IMR-90 (cell line): ENCODE data around the gene STAT5A. TPM values are rescaled to one million over a fixed set of nuclear protein-coding genes. Genes with fewer than 3 reads are reported as not detected.
A peak's percentile ranks its signal among the peaks of the same experiment; 100 is the strongest.

Experiments
- ATAC-seq: fragments of 200-7000 bp; cut with Tn5 transposase; 2 replicates; pipeline ENCODE4 v1.9.1; 2020; ENCODE audit warnings: low read depth, mild to moderate bottlenecking, moderate library complexity
- BruUV-seq: library from RNA; stranded (reverse); fragments of 400-500 nt; replicated peaks from 2 replicates; lab custom pipeline; 2021; lab: Mats Ljungman, UMichigan
- CTCF ChIA-PET: fragments of 300-600 bp; formaldehyde crosslinking; extraction: SDS; loops from one replicate; lab custom pipeline; 2021; ENCODE audit warnings: antibody characterized with exemption; lab: Yijun Ruan, JAX
- POLR2A ChIA-PET: fragments of 300-600 bp; sonication (Branson Sonifier 250); formaldehyde crosslinking; loops from one replicate; lab custom pipeline; 2022; ENCODE audit warnings: antibody characterized with exemption; ENCODE audit not compliant: unreplicated experiment; lab: Charles Lee
- DNase-seq: peaks from one replicate; pipeline ENCODE4 v3.0.0; 2013
- H2AFZ ChIP-seq: replicated peaks from 2 replicates; pipeline ENCODE3; 2013; ENCODE audit warnings: low read length, mild to moderate bottlenecking; ENCODE audit not compliant: poor library complexity
- H2AK5ac ChIP-seq: 2 replicates; pipeline ENCODE4 v1.6.1; 2013; ENCODE audit warnings: low read depth, low read length, inconsistent platforms
- H2AK9ac ChIP-seq: replicated peaks from 2 replicates; pipeline ENCODE3; 2013; ENCODE audit warnings: mild to moderate bottlenecking, low read depth, low read length, moderate library complexity; ENCODE audit not compliant: poor library complexity
- H2BK120ac ChIP-seq: 2 replicates; pipeline ENCODE4 v1.6.1; 2013; ENCODE audit warnings: low read depth, low read length, inconsistent platforms
- H2BK15ac ChIP-seq: 3 replicates; pipeline ENCODE4 v1.6.1; 2013; ENCODE audit warnings: low read depth, low read length, inconsistent platforms
- H2BK20ac ChIP-seq: 2 replicates; pipeline ENCODE4 v1.6.1; 2013; ENCODE audit warnings: low read depth, mild to moderate bottlenecking, inconsistent platforms, low read length, moderate library complexity
- H2BK5ac ChIP-seq: 2 replicates; pipeline ENCODE4 v1.6.1; 2013; ENCODE audit warnings: mild to moderate bottlenecking, low read depth, low read length, inconsistent platforms; ENCODE audit not compliant: poor library complexity, severe bottlenecking
- H3K14ac ChIP-seq: replicated peaks from 2 replicates; pipeline ENCODE4 v1.6.1; 2013; ENCODE audit warnings: low read depth, low read length, inconsistent platforms
- H3K18ac ChIP-seq: 2 replicates; pipeline ENCODE4 v1.6.1; 2013; ENCODE audit warnings: low read depth, low read length, control low read depth
- H3K23ac ChIP-seq: 2 replicates; pipeline ENCODE4 v1.6.1; 2013; ENCODE audit warnings: low read depth, low read length, inconsistent platforms
- H3K27ac ChIP-seq: 2 replicates; pipeline ENCODE4 v1.5.1; 2013; ENCODE audit warnings: mild to moderate bottlenecking, control low read depth, low read length; ENCODE audit not compliant: insufficient read depth
- H3K27me3 ChIP-seq: 2 replicates; pipeline ENCODE4 v1.6.1; 2013; ENCODE audit warnings: low read length; ENCODE audit not compliant: control insufficient read depth, insufficient read depth
- H3K36me3 ChIP-seq: 2 replicates; pipeline ENCODE4 v1.6.1; 2013; ENCODE audit warnings: low read length, mixed read lengths; ENCODE audit not compliant: control insufficient read depth, insufficient read depth
- H3K4ac ChIP-seq: 2 replicates; pipeline ENCODE4 v1.6.1; 2013; ENCODE audit warnings: low read depth, low read length, inconsistent platforms
- H3K4me1 ChIP-seq: 2 replicates; pipeline ENCODE4 v1.6.1; 2013; ENCODE audit warnings: low read length, mixed read lengths; ENCODE audit not compliant: control insufficient read depth, insufficient read depth
- H3K4me2 ChIP-seq: 2 replicates; pipeline ENCODE4 v1.6.1; 2013; ENCODE audit warnings: low read depth, mild to moderate bottlenecking, control low read depth, low read length, moderate library complexity
- H3K4me3 ChIP-seq: 2 replicates; pipeline ENCODE4 v1.5.1; 2013; ENCODE audit warnings: low read depth, mild to moderate bottlenecking, control low read depth, low read length, moderate library complexity; ENCODE audit not compliant: insufficient read depth
- H3K56ac ChIP-seq: 2 replicates; pipeline ENCODE4 v1.6.1; 2013; ENCODE audit warnings: low read length, inconsistent platforms; ENCODE audit not compliant: insufficient read depth; ENCODE audit errors: extremely low read depth
- H3K79me1 ChIP-seq, 2 experiments: 2 replicates each; pipeline ENCODE4 v1.6.1; 2013; ENCODE audit warnings: low read length in 2 of 2, inconsistent platforms in 1 of 2, low read depth in 1 of 2
- H3K9ac ChIP-seq: 2 replicates; pipeline ENCODE4 v1.6.1; 2013; ENCODE audit warnings: low read depth, low read length, control low read depth
- H3K9me1 ChIP-seq: 2 replicates; pipeline ENCODE4 v1.6.1; 2013; ENCODE audit warnings: low read length, inconsistent platforms; ENCODE audit not compliant: insufficient read depth
- H3K9me3 ChIP-seq: 2 replicates; pipeline ENCODE4 v1.6.1; 2013; ENCODE audit warnings: low read length; ENCODE audit not compliant: control insufficient read depth, insufficient read depth
- H4K20me1 ChIP-seq: 2 replicates; pipeline ENCODE4 v1.6.1; 2013; ENCODE audit warnings: low read length, inconsistent platforms; ENCODE audit not compliant: insufficient read depth
- H4K5ac ChIP-seq: 2 replicates; pipeline ENCODE4 v1.6.1; 2013; ENCODE audit warnings: mild to moderate bottlenecking, low read depth, low read length, control low read depth
- H4K8ac ChIP-seq, 2 experiments: 2 replicates each; pipeline ENCODE4 v1.6.1; 2013; ENCODE audit warnings: low read depth in 2 of 2, low read length in 2 of 2, control low read depth in 1 of 2, inconsistent platforms in 1 of 2
- H4K91ac ChIP-seq: 2 replicates; pipeline ENCODE4 v1.6.1; 2013; ENCODE audit warnings: low read depth, low read length, inconsistent platforms; ENCODE audit not compliant: insufficient read depth
- BHLHE40 ChIP-seq: fragments of 150-350 bp; IDR thresholded peaks from 2 replicates; pipeline ENCODE4 v1.6.1; 2016; ENCODE audit warnings: mild to moderate bottlenecking, low read depth, low read length
- CHD1 ChIP-seq: IDR thresholded peaks from 2 replicates; pipeline ENCODE4 v1.6.1; 2012; ENCODE audit warnings: low read depth, low read length, improper control_type of control experiment
- FOS ChIP-seq: fragments of 150-350 bp; IDR thresholded peaks from 2 replicates; pipeline ENCODE4 v1.6.1; 2016; ENCODE audit warnings: low read depth, low read length
- MAFK ChIP-seq: IDR thresholded peaks from 2 replicates; pipeline ENCODE4 v1.6.1; 2012; ENCODE audit warnings: low read depth, low read length, improper control_type of control experiment
- NFE2L2 ChIP-seq: fragments of 150-350 bp; IDR thresholded peaks from 2 replicates; pipeline ENCODE4 v1.6.1; 2016; ENCODE audit warnings: low read depth, mild to moderate bottlenecking, low read length
- POLR2A ChIP-seq: IDR thresholded peaks from 2 replicates; pipeline ENCODE4 v1.6.1; 2012; ENCODE audit warnings: mild to moderate bottlenecking, low read depth, low read length
- RAD21 ChIP-seq: IDR thresholded peaks from 2 replicates; pipeline ENCODE4 v1.6.1; 2012; ENCODE audit warnings: low read length, improper control_type of control experiment
- RCOR1 ChIP-seq: IDR thresholded peaks from 2 replicates; pipeline ENCODE4 v1.6.1; 2012; ENCODE audit warnings: mild to moderate bottlenecking, low read length, improper control_type of control experiment; ENCODE audit not compliant: insufficient replicate concordance
- RFX5 ChIP-seq: IDR thresholded peaks from 2 replicates; pipeline ENCODE4 v1.8.0; 2012; ENCODE audit warnings: low read depth, mild to moderate bottlenecking, low read length, moderate library complexity
- WGBS, 2 experiments: methylation state at CpG; one replicate each; pipeline versions ENCODE4 v1.1.5 to v1.1.7; 2013; ENCODE audit warnings: missing lambda C conversion rate in 2 of 2; ENCODE audit not compliant: insufficient read length in 1 of 2; ENCODE audit errors: extremely low coverage in 2 of 2; 5-methylcytosine and 5-hydroxymethylcytosine counted together
- dilution Hi-C: fragments of 300-500 bp; cut with HindIII; formaldehyde crosslinking; loops from one replicate; pipeline ENCODE4 v1.14.3; 2018; ENCODE audit warnings: low sequenced_read_pairs; ENCODE audit not compliant: unreplicated experiment
- in situ Hi-C: fragments of 300-500 bp; cut with MboI; formaldehyde crosslinking; loops from 3 replicates; pipeline ENCODE4 v1.14.3; 2019; ENCODE audit warnings: low sequenced_read_pairs, inconsistent platforms, mixed read lengths
- intact Hi-C: fragments of 100-400 bp; cut with micrococcal nuclease; formaldehyde crosslinking; loops from 2 replicates; pipeline ENCODE4 v1.10.0; 2022
- polyA plus RNA-seq, 3 experiments: library from polyadenylated mRNA; depleted of rRNA; stranded (reverse); fragments of >200 nt; gene quantifications; 2 replicates each; pipeline ENCODE4 v1.2.3, GENCODE V29; 2012; ENCODE audit warnings: low replicate concordance in 1 of 3
- total RNA-seq: library from RNA; depleted of rRNA; stranded (reverse); fragments of >200 nt; gene quantifications from 2 replicates; pipeline ENCODE4 v1.2.3, GENCODE V29; 2012
- TF ChIP-seq, protein P1 (sequence below): fragments of 150-350 bp; IDR thresholded peaks from 2 replicates; pipeline ENCODE4 v1.6.1; 2017; ENCODE audit warnings: mild to moderate bottlenecking, antibody characterized with exemption, low read length, low read depth
- TF ChIP-seq, protein P2 (sequence below): conservative IDR thresholded peaks from 2 replicates; pipeline ENCODE4 v1.5.1; 2012; ENCODE audit warnings: mild to moderate bottlenecking, low read depth, low read length, improper control_type of control experiment

The STAT5A gene
- total and polyA plus RNA-seq, 2 of the 4 experiments (the other 2 are of a cell fraction) = 1.3 to 1.4 TPM

DNA sequence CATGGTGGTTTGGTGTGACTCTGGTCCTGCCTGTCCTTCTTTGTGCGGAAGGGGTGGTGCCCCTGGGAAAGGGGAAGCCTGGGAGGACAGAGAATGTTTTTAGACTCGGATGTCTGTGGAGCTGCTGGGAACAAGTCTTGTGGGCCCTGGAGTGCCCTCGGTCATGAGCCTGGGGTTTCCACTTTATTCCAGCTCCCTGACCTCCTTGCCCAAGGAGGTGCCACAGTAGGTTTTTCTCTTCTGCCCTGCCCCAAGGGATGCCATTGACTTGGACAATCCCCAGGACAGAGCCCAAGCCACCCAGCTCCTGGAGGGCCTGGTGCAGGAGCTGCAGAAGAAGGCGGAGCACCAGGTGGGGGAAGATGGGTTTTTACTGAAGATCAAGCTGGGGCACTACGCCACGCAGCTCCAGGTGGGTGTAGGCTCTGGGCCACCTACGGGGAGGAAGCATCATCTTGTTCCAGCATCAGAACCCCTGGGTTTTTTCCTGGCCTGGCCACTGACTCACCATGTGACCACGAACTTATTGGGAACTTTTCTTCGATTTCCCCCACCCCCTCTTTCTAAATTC is 1.4 kb downstream of the STAT5A start:
- no peak overlapping the region for H3K9ac ChIP-seq
- no peak overlapping the region for H4K8ac ChIP-seq
- H3K18ac ChIP-seq = no peak overlapping the region
- no peaks in the 10 kb centered on the region for H3K79me1 ChIP-seq
- no peak overlapping the region for H3K23ac ChIP-seq
- DNase-seq (no peak), ATAC-seq (no peak)
- in situ Hi-C loops (no loop called here), dilution Hi-C loops (no loop called here), intact Hi-C loops (no loop called here)
- peaks cover 14% of the 10 kb centered on the region for H3K4me1 ChIP-seq
- 100% methylated on average over 3 of the region's 9 CpGs; no CpG with 5 or more reads in 1 of the 2 experiments for WGBS, 2 experiments
- H2BK120ac ChIP-seq = no peak overlapping the region
- no peaks in the 10 kb centered on the region for H4K20me1 ChIP-seq
- H3K27me3 ChIP-seq = no peaks in the 10 kb centered on the region; the same call in 1 of the 2 replicates
- no peaks in the 10 kb centered on the region for H3K36me3 ChIP-seq
- H2BK5ac ChIP-seq = no peak overlapping the region
- ChIA-PET POLR2A (no interaction called here), CTCF (no interaction called here)
- no peak overlapping the region for H3K4me3 ChIP-seq
- H3K9me1 ChIP-seq = peaks cover 4% of the 10 kb centered on the region; the same call in 1 of the 2 replicates
- H3K4me2 ChIP-seq = no peak overlapping the region
- H2BK20ac ChIP-seq = no peak overlapping the region
- no peak overlapping the region for H3K4ac ChIP-seq
- no peak overlapping the region for H2BK15ac ChIP-seq
- H4K91ac ChIP-seq = no peak overlapping the region
- TF ChIP-seq RAD21 (no peak), CHD1 (no peak), FOS (no peak), NFE2L2 (no peak), MAFK (no peak), POLR2A (no peak), RFX5 (no peak), BHLHE40 (no peak), RCOR1 (no peak)
- TF ChIP-seq, protein P1, sequence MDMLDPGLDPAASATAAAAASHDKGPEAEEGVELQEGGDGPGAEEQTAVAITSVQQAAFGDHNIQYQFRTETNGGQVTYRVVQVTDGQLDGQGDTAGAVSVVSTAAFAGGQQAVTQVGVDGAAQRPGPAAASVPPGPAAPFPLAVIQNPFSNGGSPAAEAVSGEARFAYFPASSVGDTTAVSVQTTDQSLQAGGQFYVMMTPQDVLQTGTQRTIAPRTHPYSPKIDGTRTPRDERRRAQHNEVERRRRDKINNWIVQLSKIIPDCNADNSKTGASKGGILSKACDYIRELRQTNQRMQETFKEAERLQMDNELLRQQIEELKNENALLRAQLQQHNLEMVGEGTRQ = no peak
- TF ChIP-seq, protein P2, sequence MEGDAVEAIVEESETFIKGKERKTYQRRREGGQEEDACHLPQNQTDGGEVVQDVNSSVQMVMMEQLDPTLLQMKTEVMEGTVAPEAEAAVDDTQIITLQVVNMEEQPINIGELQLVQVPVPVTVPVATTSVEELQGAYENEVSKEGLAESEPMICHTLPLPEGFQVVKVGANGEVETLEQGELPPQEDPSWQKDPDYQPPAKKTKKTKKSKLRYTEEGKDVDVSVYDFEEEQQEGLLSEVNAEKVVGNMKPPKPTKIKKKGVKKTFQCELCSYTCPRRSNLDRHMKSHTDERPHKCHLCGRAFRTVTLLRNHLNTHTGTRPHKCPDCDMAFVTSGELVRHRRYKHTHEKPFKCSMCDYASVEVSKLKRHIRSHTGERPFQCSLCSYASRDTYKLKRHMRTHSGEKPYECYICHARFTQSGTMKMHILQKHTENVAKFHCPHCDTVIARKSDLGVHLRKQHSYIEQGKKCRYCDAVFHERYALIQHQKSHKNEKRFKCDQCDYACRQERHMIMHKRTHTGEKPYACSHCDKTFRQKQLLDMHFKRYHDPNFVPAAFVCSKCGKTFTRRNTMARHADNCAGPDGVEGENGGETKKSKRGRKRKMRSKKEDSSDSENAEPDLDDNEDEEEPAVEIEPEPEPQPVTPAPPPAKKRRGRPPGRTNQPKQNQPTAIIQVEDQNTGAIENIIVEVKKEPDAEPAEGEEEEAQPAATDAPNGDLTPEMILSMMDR = no peak
- peak overlapping the region; percentile 43 for H2AFZ ChIP-seq
- no peak overlapping the region for H3K14ac ChIP-seq
- H3K9me3 ChIP-seq = no peaks in the 10 kb centered on the region
- no peak overlapping the region for H2AK5ac ChIP-seq
- no TSS peak for BruUV-seq
- H4K5ac ChIP-seq = no peak overlapping the region
- no peak overlapping the region for H2AK9ac ChIP-seq
- H3K27ac ChIP-seq = no peak overlapping the region
- no peak overlapping the region for H3K56ac ChIP-seq
